Endothelial cell of umbilical vein (primary cell): ENCODE results near the gene MUC2. TPM values are rescaled to one million over a fixed set of nuclear protein-coding genes. Genes with fewer than 3 reads are reported as not detected.

ENCODE experiments used
- polyA plus RNA-seq, 4 experiments: library from polyadenylated mRNA; depleted of rRNA in 3 of 4; stranded (reverse) in 3 of 4; unstranded in 1 of 4; fragments of >200 nt; gene quantifications; 2 replicates each; pipeline versions ENCODE4 v1.2.1 to v1.2.3, GENCODE V29; 2011 to 2012; ENCODE audit warnings: missing spikeins in 1 of 4
- total RNA-seq: library from RNA; stranded (reverse); gene quantifications from 2 replicates; pipeline ENCODE4 v1.2.3, GENCODE V29; 2021

MUC2 gene
- total and polyA plus RNA-seq, 2 donors (not counting 3 experiments of a cell fraction or from before 2014, with no cell fraction given), result not detected

Other genes with a start within 250 kb of the MUC2 start
- 8.4 and 9.7 TPM in 2 replicates for gene CRACR2B, start 247.0 kb upstream of the MUC2 start, total RNA-seq
- gene CRACR2B, start 247.0 kb upstream of the MUC2 start, polyA plus RNA-seq, result 9.3 and 10.7 TPM in 2 replicates
- gene CD151, start 241.9 kb upstream of the MUC2 start, total RNA-seq, result 515 and 605 TPM in 2 replicates
- gene CD151, start 241.9 kb upstream of the MUC2 start, polyA plus RNA-seq, result 1,090 and 1,522 TPM in 2 replicates
- gene POLR2L, start 232.3 kb upstream of the MUC2 start, total RNA-seq, result 252 and 259 TPM in 2 replicates
- gene POLR2L, start 232.3 kb upstream of the MUC2 start, polyA plus RNA-seq, result 146 and 173 TPM in 2 replicates
- gene TSPAN4, start 232.0 kb upstream of the MUC2 start, total RNA-seq, result 86.5 and 114 TPM in 2 replicates
- 199 and 238 TPM in 2 replicates for gene TSPAN4, start 232.0 kb upstream of the MUC2 start, polyA plus RNA-seq
- 86.2 and 89.8 TPM in 2 replicates for gene CHID1, start 164.1 kb upstream of the MUC2 start, total RNA-seq
- 98.2 and 107 TPM in 2 replicates for gene CHID1, start 164.1 kb upstream of the MUC2 start, polyA plus RNA-seq
- 92.5 and 92.6 TPM in 2 replicates for gene AP2A2, start 149.0 kb upstream of the MUC2 start, total RNA-seq
- 89.5 and 109 TPM in 2 replicates for gene AP2A2, start 149.0 kb upstream of the MUC2 start, polyA plus RNA-seq
- gene MUC6, start 38.2 kb upstream of the MUC2 start, total RNA-seq, result not detected in 2 replicates
- not detected in 2 replicates for gene MUC6, start 38.2 kb upstream of the MUC2 start, polyA plus RNA-seq
- gene MUC5AC, start 83.1 kb downstream of the MUC2 start, total RNA-seq, result not detected in 2 replicates
- gene MUC5AC, start 83.1 kb downstream of the MUC2 start, polyA plus RNA-seq, result not detected in 2 replicates
- gene MUC5B, start 148.2 kb downstream of the MUC2 start, total RNA-seq, result not detected in 2 replicates
- gene MUC5B, start 148.2 kb downstream of the MUC2 start, polyA plus RNA-seq, result not detected in 2 replicates
- gene TOLLIP, start 234.8 kb downstream of the MUC2 start, total RNA-seq, result 49.1 and 49.6 TPM in 2 replicates
- gene TOLLIP, start 234.8 kb downstream of the MUC2 start, polyA plus RNA-seq, result 64.8 and 107 TPM in 2 replicates